Psoas muscle (tissue), 8 donors: ENCODE measurements around the gene TFDP1. TPM values are rescaled to one million over a fixed set of nuclear protein-coding genes. Genes with fewer than 3 reads are reported as not detected.

Source experiments
- ATAC-seq, 4 donors: fragments of 200-7000 bp; cut with Tn5 transposase; one replicate each; pipeline ENCODE4 v1.9.1; 2020; ENCODE audit warnings: moderate library complexity in 3 of 4, mild to moderate bottlenecking in 2 of 4
- DNase-seq, 2 donors: peaks; one replicate each; pipeline ENCODE4 v3.0.0-alpha.2; 2020
- H3K27ac ChIP-seq: fragments of 200-600 bp; one replicate; pipeline ENCODE4 v1.8.0; 2022
- H3K27me3 ChIP-seq, 3 donors: fragments of 200-600 bp in 1 of 3; one replicate each; pipeline versions ENCODE4 v1.6.1 to v1.8.0; 2013 to 2022; ENCODE audit warnings: low read length in 2 of 3, mild to moderate bottlenecking in 2 of 3, moderate library complexity in 1 of 3; ENCODE audit not compliant: insufficient read depth in 3 of 3
- H3K36me3 ChIP-seq, 2 donors: fragments of 200-600 bp in 1 of 2; one replicate each; pipeline versions ENCODE4 v1.6.1 to v1.8.0; 2013 to 2022; ENCODE audit warnings: low read depth in 1 of 2, mild to moderate bottlenecking in 1 of 2, moderate library complexity in 1 of 2; ENCODE audit not compliant: insufficient read depth in 1 of 2
- H3K4me1 ChIP-seq: fragments of 200-600 bp; one replicate; pipeline ENCODE4 v1.8.0; 2022
- H3K4me3 ChIP-seq: fragments of 200-600 bp; one replicate; pipeline ENCODE4 v1.8.0; 2022; ENCODE audit warnings: mild to moderate bottlenecking
- H3K9me3 ChIP-seq: fragments of 200-600 bp; one replicate; pipeline ENCODE4 v1.8.0; 2022
- WGBS, 3 donors: extraction: QIAGEN DNeasy Blood & Tissue Kit; methylation state at CpG; one replicate each; pipeline versions ENCODE4 v1.1.6 to v1.1.7; 2013; 5-methylcytosine and 5-hydroxymethylcytosine counted together
- intact Hi-C, 2 donors: fragments of 100-400 bp; cut with DNase I; formaldehyde crosslinking; loops; one replicate each; pipeline versions ENCODE4 v1.11.0 to v1.14.2; 2022
- polyA plus RNA-seq, 3 donors: library from polyadenylated mRNA; stranded (reverse); fragments of 200-250 nt; gene quantifications; one replicate each; pipeline ENCODE4 v1.2.3, GENCODE V29; 2013
- total RNA-seq, 4 donors: library from RNA; stranded (reverse); fragmentation: NEBNext Ultra II Directional in 2 of 4; extraction: Animal tissue kit (Norgen Biotek cat#: 25700) in 2 of 4; gene quantifications; one replicate each; pipeline versions ENCODE4 v1.2.1 to v1.2.4, GENCODE V29; 2021 to 2023
- TF ChIP-seq, protein P1 (sequence below): fragments of 200-600 bp; IDR thresholded peaks from one replicate; pipeline ENCODE4 v1.8.0; 2022; ENCODE audit warnings: antibody characterized with exemption
- donor health status: healthy with polysubstance abuse.
- donor health status: DM: no; HTN: no; CAD: no; lungs with moderate emphysema.
- donor health status: Bipolar disorder and iron deficiency.
- donor health status: healthy.
- donor health status: DM: yes; HTN: yes; CAD: no.
- donor health status: DM: no; HTN: no; CAD: no.
- donor health status: DM: no; HTN: no; CAD: no.
- donor health status: DM: yes; HTN: yes; CAD: no.

The TFDP1 gene
- total and polyA plus RNA-seq, 7 donors = 18.8 to 40.2 (median 31.4) TPM

- TF ChIP-seq, protein P1, sequence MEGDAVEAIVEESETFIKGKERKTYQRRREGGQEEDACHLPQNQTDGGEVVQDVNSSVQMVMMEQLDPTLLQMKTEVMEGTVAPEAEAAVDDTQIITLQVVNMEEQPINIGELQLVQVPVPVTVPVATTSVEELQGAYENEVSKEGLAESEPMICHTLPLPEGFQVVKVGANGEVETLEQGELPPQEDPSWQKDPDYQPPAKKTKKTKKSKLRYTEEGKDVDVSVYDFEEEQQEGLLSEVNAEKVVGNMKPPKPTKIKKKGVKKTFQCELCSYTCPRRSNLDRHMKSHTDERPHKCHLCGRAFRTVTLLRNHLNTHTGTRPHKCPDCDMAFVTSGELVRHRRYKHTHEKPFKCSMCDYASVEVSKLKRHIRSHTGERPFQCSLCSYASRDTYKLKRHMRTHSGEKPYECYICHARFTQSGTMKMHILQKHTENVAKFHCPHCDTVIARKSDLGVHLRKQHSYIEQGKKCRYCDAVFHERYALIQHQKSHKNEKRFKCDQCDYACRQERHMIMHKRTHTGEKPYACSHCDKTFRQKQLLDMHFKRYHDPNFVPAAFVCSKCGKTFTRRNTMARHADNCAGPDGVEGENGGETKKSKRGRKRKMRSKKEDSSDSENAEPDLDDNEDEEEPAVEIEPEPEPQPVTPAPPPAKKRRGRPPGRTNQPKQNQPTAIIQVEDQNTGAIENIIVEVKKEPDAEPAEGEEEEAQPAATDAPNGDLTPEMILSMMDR = no peak
- ATAC-seq (peak in 3 of 4 donors; percentile 9 to 34 (median 21)), DNase-seq (no peak)
- WGBS, 3 donors = 64 to 68% (median 68%) methylated on average over 22 of the region's 22 CpGs
- no peak overlapping the region for H3K27ac ChIP-seq
- no peaks in the 10 kb centered on the region for H3K27me3 ChIP-seq
- H3K9me3 ChIP-seq = no peaks in the 10 kb centered on the region
- H3K4me3 ChIP-seq = no peak overlapping the region
- intact Hi-C loops = no loop called here
- H3K36me3 ChIP-seq = peaks cover 0 to 26% of the 10 kb centered on the region in 2 donors
- peaks cover 3% of the 10 kb centered on the region for H3K4me1 ChIP-seq
Measured at GRCh38 chr13:113545931-113546516, 38.5 kb upstream of the TFDP1 start.

DNA sequence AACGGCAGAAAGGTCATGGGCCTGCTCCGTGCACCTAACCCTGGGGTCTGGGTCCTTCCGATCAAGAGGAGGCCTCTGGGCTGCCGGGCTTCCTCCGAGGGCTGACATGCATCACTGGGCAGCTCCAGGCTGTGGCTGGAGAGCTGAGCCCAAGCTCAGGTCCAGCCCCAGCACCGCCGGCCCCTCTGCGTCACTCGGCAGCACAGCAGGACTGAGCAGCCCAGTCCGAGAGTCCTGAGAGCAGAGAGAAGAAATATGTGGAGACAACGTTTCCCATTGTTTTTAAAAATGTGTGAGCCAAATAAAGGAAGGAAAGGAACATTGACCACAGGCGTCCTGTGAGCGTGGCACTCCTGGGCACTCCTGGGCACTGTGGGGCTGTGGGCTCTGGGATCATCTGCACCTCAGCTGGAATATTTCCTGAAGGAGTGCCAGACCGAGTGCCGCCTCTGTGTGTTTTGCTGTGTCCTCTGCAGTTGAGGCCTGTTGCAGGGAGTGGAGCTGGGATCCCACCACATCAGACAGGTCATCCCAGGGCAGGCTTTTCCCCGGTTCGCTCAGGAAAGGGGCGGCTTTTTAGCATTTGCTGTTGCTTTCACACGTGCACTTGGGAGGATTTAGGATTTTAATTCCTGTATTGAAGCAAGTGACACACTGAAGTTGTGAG, 37.8 kb upstream of the TFDP1 start:
- peaks cover 0 to 30% of the 10 kb centered on the region in 2 donors for H3K36me3 ChIP-seq
- no peaks in the 10 kb centered on the region for H3K27me3 ChIP-seq
- H3K4me3 ChIP-seq = no peak overlapping the region
- DNase-seq = peak; percentile 59 to 69
- WGBS, 3 donors = 65 to 73% (median 72%) methylated on average over 17 to 19 of the region's 19 CpGs
- no peak overlapping the region for H3K27ac ChIP-seq
- TF ChIP-seq, protein P1 = no peak
- H3K9me3 ChIP-seq = no peaks in the 10 kb centered on the region
- peaks cover 3% of the 10 kb centered on the region for H3K4me1 ChIP-seq
- intact Hi-C loops = no loop called here
- peak in 3 of 4 donors; percentile 50 to 71 (median 50) for ATAC-seq

GRCh38 chr13:113547238-113547971, 37.1 kb upstream of the TFDP1 start:
- ATAC-seq = peak in 2 of 4 donors; percentile 58 to 63
- Histone ChIP-seq H3K4me1 (peaks cover 3% of the 10 kb centered on the region), H3K27me3 (no peaks in the 10 kb centered on the region), H3K9me3 (no peaks in the 10 kb centered on the region), H3K27ac (peak overlapping the region; percentile 46), H3K36me3 (peaks cover 0 to 37% of the 10 kb centered on the region in 2 donors), H3K4me3 (no peak overlapping the region)
- no peak for DNase-seq
- WGBS, 3 donors = 65 to 70% (median 69%) methylated on average over 27 of the region's 27 CpGs
- intact Hi-C loops = no loop called here
- TF ChIP-seq, protein P1 = no peak

GRCh38 chr13:113548171-113548641, 36.3 kb upstream of the TFDP1 start:
- DNase-seq (peak in 1 of 2 donors; percentile 42), ATAC-seq (no peak)
- Histone ChIP-seq H3K4me3 (no peak overlapping the region), H3K9me3 (no peaks in the 10 kb centered on the region), H3K36me3 (peaks cover 0 to 38% of the 10 kb centered on the region in 2 donors), H3K27ac (no peak overlapping the region), H3K27me3 (no peaks in the 10 kb centered on the region), H3K4me1 (peaks cover 3% of the 10 kb centered on the region)
- 89 to 91% (median 91%) methylated on average over 32 of the region's 32 CpGs for WGBS, 3 donors
- TF ChIP-seq, protein P1 = no peak
- intact Hi-C loops = no loop called here
